Testis (tissue), 2 donors: Measurements from ENCODE around the gene MYO7A.

Experiments
- POLR2A ChIP-seq: fragments of 450-650 bp; IDR thresholded peaks from one replicate; pipeline ENCODE4 v1.6.1; 2017; ENCODE audit warnings: antibody characterized with exemption, mild to moderate bottlenecking, moderate library complexity
- TF ChIP-seq, protein P1 (sequence below), 3 experiments: fragments of 450-650 bp in 2 of 3; fragments of 200-600 bp in 1 of 3; sonication (generic) in 1 of 3; IDR thresholded peaks; one replicate each; pipeline ENCODE4 v1.5.1; 2016 to 2019; ENCODE audit warnings: antibody characterized with exemption in 3 of 3, mild to moderate bottlenecking in 2 of 3, moderate library complexity in 1 of 3

DNA sequence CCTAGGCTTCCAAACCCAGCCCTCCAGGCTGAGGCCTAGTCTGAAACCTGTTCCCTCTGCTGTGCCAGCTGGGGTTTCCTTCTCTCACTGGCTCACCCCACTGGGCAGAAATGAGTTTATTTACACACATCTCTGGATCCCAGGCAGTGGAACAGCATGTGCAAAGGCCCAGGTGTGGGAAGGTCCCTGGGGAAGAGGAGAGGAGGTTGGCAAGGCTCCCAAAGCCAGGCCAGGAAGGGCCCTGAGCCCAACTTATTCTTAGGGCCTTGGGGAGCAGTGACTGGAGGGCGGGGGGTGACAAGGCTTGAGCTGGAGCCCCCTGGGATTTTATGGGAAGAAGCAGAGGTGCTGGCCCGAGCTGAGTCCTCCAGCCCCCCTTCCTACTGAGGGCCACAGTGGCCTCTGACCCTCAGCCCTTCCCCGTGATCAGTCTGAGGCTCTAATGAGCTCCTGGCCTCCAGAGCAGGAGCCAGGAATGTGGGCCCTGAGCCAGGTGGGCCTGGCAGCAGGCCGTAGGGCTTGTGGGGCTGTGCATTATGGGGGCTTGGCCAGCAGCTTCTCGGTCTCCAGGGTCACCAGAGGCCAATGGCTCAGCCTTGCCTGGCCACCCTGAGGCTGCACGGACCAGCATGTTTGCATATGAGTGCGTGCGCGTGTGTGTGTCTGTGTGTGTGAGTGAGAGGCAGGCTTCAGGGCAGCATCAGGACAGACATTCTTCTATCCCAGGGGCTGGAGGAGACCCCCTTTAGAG is 2.9 kb downstream of the MYO7A start:
- TF ChIP-seq, protein P1, sequence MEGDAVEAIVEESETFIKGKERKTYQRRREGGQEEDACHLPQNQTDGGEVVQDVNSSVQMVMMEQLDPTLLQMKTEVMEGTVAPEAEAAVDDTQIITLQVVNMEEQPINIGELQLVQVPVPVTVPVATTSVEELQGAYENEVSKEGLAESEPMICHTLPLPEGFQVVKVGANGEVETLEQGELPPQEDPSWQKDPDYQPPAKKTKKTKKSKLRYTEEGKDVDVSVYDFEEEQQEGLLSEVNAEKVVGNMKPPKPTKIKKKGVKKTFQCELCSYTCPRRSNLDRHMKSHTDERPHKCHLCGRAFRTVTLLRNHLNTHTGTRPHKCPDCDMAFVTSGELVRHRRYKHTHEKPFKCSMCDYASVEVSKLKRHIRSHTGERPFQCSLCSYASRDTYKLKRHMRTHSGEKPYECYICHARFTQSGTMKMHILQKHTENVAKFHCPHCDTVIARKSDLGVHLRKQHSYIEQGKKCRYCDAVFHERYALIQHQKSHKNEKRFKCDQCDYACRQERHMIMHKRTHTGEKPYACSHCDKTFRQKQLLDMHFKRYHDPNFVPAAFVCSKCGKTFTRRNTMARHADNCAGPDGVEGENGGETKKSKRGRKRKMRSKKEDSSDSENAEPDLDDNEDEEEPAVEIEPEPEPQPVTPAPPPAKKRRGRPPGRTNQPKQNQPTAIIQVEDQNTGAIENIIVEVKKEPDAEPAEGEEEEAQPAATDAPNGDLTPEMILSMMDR (IDR thresholded peaks at IDR 0.05): no peak
- TF ChIP-seq POLR2A: no peak
